Measurements from ENCODE around the gene BIRC6.

DNA sequence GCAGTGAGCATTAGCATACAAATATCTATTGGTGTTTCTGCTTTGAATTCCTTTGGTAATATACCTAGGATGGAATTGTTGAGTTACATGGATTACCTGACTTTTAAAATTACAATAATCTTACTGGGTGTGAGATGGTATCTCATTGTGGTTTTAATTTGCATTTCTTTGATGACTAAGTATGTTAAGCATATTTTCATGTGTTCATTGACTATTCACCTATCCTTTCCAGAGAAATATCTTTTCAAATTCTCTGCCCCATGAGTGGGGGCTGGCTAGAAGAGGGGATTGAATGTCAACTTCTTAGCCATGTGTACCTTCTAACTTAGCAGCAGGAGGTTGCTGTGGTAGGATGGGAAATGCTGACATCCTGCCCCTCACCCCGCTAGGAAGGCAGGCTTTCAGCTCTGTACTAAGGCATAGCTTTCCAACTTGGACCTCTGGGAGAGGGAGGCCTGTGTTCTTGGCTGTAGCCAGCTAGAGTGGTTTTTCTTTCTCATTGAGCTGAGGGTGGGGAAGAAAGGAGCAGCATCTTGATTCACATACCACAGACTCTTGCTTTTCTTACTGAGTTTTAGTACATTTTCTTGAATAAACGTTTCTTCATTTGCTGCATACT lies 207.7 kb downstream of the BIRC6 start:
- TF ChIP-seq RFX5 (IDR thresholded peaks at IDR 0.05; ENCODE audit: borderline replicate concordance, low read depth, low read length) (no peak), ZNF274 (IDR thresholded peaks at IDR 0.05; ENCODE audit: borderline replicate concordance, extremely low read depth, low read length) (no peak), GTF2F1 (IDR thresholded peaks at IDR 0.05; ENCODE audit: borderline replicate concordance, low read depth, low read length) (no peak), MAFK (IDR thresholded peaks at IDR 0.05; ENCODE audit: low read depth, low read length) (no peak), EZH2 (IDR thresholded peaks at IDR 0.05; ENCODE audit: low read depth, low read length, severe bottlenecking) (no peak), POLR2AphosphoS5 (IDR thresholded peaks at IDR 0.05; ENCODE audit: low read depth, low read length) (no peak), EP300 (IDR thresholded peaks at IDR 0.05; ENCODE audit: borderline replicate concordance in 1 of 2, low read depth in 2 of 2, low read length in 2 of 2) (no peak), JUN (IDR thresholded peaks at IDR 0.05; ENCODE audit: low read depth, low read length) (no peak), GABPA (IDR thresholded peaks at IDR 0.05; ENCODE audit: borderline replicate concordance, insufficient read depth, low read length) (no peak), RXRA (IDR thresholded peaks at IDR 0.05; ENCODE audit: insufficient read depth, low read depth, low read length) (no peak), POLR2A (IDR thresholded peaks at IDR 0.05; ENCODE audit: control extremely low read depth in 1 of 2, low read depth in 2 of 2, low read length in 2 of 2) (no peak), TAF1 (IDR thresholded peaks at IDR 0.05; ENCODE audit: low read depth, low read length) (no peak)
- TF ChIP-seq, protein P1, sequence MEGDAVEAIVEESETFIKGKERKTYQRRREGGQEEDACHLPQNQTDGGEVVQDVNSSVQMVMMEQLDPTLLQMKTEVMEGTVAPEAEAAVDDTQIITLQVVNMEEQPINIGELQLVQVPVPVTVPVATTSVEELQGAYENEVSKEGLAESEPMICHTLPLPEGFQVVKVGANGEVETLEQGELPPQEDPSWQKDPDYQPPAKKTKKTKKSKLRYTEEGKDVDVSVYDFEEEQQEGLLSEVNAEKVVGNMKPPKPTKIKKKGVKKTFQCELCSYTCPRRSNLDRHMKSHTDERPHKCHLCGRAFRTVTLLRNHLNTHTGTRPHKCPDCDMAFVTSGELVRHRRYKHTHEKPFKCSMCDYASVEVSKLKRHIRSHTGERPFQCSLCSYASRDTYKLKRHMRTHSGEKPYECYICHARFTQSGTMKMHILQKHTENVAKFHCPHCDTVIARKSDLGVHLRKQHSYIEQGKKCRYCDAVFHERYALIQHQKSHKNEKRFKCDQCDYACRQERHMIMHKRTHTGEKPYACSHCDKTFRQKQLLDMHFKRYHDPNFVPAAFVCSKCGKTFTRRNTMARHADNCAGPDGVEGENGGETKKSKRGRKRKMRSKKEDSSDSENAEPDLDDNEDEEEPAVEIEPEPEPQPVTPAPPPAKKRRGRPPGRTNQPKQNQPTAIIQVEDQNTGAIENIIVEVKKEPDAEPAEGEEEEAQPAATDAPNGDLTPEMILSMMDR (IDR thresholded peaks at IDR 0.05; ENCODE audit: control extremely low read depth in 1 of 3, insufficient read depth in 1 of 3, low read depth in 1 of 3, low read length in 3 of 3) = no peak

Measured in H1 (cell line).